Body of pancreas (tissue), 4 donors: ENCODE data around the gene FICD. TPM values are rescaled to one million over a fixed set of nuclear protein-coding genes. Genes with fewer than 3 reads are reported as not detected.
"Not testable (repeated sequence)": the region's sequence is repeated elsewhere in the genome, so short reads cannot be mapped to it uniquely, and the experiment has no call there.

Source experiments
- ATAC-seq: fragments of 150-250 bp; one replicate; pipeline ENCODE4 v1.9.1; 2016
- DNase-seq, 4 donors: peaks; one replicate each; pipeline ENCODE4 v3.0.0-alpha.2; 2019
- H3K27ac ChIP-seq, 4 donors: fragments of 200-600 bp; sonication (generic); 1 replicate in 3 of 4; 2 replicates in 1 of 4; pipeline versions ENCODE4 v1.5.1 to v1.6.1; 2016 to 2019; ENCODE audit warnings: mild to moderate bottlenecking in 1 of 4, mixed read lengths in 1 of 4, moderate library complexity in 1 of 4
- H3K27me3 ChIP-seq, 2 donors: fragments of 200-600 bp; sonication (generic); one replicate each; pipeline ENCODE4 v1.6.0; 2016; ENCODE audit warnings: mild to moderate bottlenecking in 1 of 2
- H3K36me3 ChIP-seq, 2 donors: fragments of 200-600 bp; sonication (generic); replicated peaks in 1 of 2; 2 replicates each; pipeline ENCODE4 v1.5.1; 2016; ENCODE audit warnings: low read depth in 2 of 2; ENCODE audit not compliant: insufficient read depth in 1 of 2
- H3K4me1 ChIP-seq: fragments of 200-600 bp; sonication (generic); one replicate; pipeline ENCODE4 v1.6.0; 2016
- H3K4me3 ChIP-seq, 2 donors: fragments of 200-600 bp; sonication (generic); 1 replicate in 1 of 2; 2 replicates in 1 of 2; pipeline ENCODE4 v1.5.1; 2016 to 2019
- H3K9me3 ChIP-seq, 3 donors: fragments of 200-600 bp; sonication (generic); 1 replicate in 2 of 3; 2 replicates in 1 of 3; pipeline ENCODE4 v1.5.1; 2016
- CTCF ChIP-seq, 7 experiments: fragments of 450-650 bp in 4 of 7; fragments of 200-600 bp in 3 of 7; sonication (generic) in 3 of 7; IDR thresholded peaks; one replicate each; pipeline ENCODE4 v1.5.1; 2016 to 2019; ENCODE audit warnings: antibody characterized with exemption in 7 of 7
- POLR2A ChIP-seq, 3 donors: fragments of 450-650 bp; IDR thresholded peaks; one replicate each; pipeline ENCODE4 v1.6.1; 2016; ENCODE audit warnings: antibody characterized with exemption in 3 of 3, mild to moderate bottlenecking in 2 of 3
- WGBS, 2 donors: methylation state at CpG; one replicate each; pipeline ENCODE4 v1.1.5; 2017; 5-methylcytosine and 5-hydroxymethylcytosine counted together
- intact Hi-C: fragments of 100-400 bp; cut with DNase I; formaldehyde crosslinking; loops from one replicate; pipeline ENCODE4 v1.15.1; 2023
- total RNA-seq, 2 donors: library from RNA; depleted of rRNA; stranded (reverse); fragments of >200 nt; gene quantifications; one replicate each; pipeline ENCODE4 v1.1.0, GENCODE V29; 2016

FICD gene
- total RNA-seq, 2 donors from 2014 or later, result 10.9 to 11.9 TPM

- Histone ChIP-seq H3K36me3 (peaks cover 0 to 20% of the 10 kb centered on the region in 2 donors), H3K27me3 (no peaks in the 10 kb centered on the region), H3K9me3 (no peaks in the 10 kb centered on the region), H3K27ac (no peak overlapping the region), H3K4me1 (no peaks in the 10 kb centered on the region), H3K4me3 (no peak overlapping the region)
- ATAC-seq (no peak), DNase-seq (no peak)
- intact Hi-C loops, result no loop called here
- WGBS, 2 donors, result 85 to 92% methylated on average over 3 of the region's 3 CpGs
- TF ChIP-seq CTCF (IDR thresholded peaks at IDR 0.05) (no peak), POLR2A (IDR thresholded peaks at IDR 0.05) (no peak)
These were observed 28.6 kb downstream of the FICD start for GRCh38 chr12:108543652-108544051.

DNA sequence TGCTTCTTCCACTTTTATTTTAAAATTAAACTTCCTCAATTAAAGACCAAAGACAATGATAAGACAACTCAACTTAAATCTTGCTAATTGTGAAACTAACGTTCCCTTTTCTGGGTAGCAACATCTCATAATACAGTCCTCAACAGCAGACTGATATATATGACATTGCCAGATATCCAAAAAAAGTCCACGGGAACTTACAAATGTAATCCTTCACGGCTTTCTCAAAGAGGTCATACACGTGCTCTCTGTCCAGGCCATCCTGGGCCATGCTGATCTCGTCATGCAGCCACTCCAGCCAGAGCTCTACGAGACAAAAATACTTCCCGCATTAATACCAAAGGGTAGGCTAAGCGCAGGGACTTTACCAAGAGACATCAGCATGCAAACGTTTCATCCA is 32.6 kb downstream of the FICD start:
- WGBS, 2 donors, result 67 to 84% methylated on average over 9 of the region's 9 CpGs
- Histone ChIP-seq H3K36me3 (peaks cover 0 to 23% of the 10 kb centered on the region in 2 donors), H3K4me1 (no peaks in the 10 kb centered on the region), H3K27me3 (no peaks in the 10 kb centered on the region), H3K4me3 (no peak overlapping the region), H3K9me3 (no peaks in the 10 kb centered on the region), H3K27ac (no peak overlapping the region)
- intact Hi-C loops, result no loop called here
- no peak for ATAC-seq
- no peak for DNase-seq
- TF ChIP-seq CTCF (IDR thresholded peaks at IDR 0.05) (no peak), POLR2A (IDR thresholded peaks at IDR 0.05) (no peak)

- H3K9me3 ChIP-seq, result no peaks in the 10 kb centered on the region
- H3K27me3 ChIP-seq, result no peaks in the 10 kb centered on the region
- intact Hi-C loops, result no loop called here
- no peak for DNase-seq
- H3K4me1 ChIP-seq, result no peaks in the 10 kb centered on the region
- 63 to 70% methylated on average over 7 of the region's 7 CpGs for WGBS, 2 donors
- TF ChIP-seq POLR2A (IDR thresholded peaks at IDR 0.05) (no peak), CTCF (IDR thresholded peaks at IDR 0.05) (no peak)
- peaks cover 0 to 20% of the 10 kb centered on the region in 2 donors for H3K36me3 ChIP-seq
- H3K27ac ChIP-seq, result no peak overlapping the region
- H3K4me3 ChIP-seq, result no peak overlapping the region
- no peak for ATAC-seq
These were observed 34.0 kb downstream of the FICD start for GRCh38 chr12:108548954-108549521.

DNA sequence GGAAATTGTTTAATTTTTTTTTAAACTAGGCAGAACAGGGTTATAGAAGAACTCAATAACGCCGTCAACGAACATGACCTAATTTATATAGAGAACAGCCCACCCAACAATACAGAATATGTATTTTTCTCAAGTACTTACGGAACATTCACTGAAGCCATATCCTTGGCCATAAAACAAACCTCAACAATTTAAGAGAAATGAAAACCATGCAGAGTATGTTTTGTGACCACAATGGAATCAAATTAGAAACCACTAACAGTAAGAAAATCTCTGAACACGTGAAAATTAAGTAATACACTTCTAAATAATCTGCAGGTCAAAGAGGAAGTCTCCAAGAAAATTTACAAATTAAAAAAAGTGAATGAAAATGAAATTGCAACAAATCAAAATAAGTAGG is 36.5 kb downstream of the FICD start:
- no peak for TF ChIP-seq CTCF (IDR thresholded peaks at IDR 0.05)
- TF ChIP-seq POLR2A (IDR thresholded peaks at IDR 0.05), result no peak
- no peak overlapping the region for H3K27ac ChIP-seq

DNA sequence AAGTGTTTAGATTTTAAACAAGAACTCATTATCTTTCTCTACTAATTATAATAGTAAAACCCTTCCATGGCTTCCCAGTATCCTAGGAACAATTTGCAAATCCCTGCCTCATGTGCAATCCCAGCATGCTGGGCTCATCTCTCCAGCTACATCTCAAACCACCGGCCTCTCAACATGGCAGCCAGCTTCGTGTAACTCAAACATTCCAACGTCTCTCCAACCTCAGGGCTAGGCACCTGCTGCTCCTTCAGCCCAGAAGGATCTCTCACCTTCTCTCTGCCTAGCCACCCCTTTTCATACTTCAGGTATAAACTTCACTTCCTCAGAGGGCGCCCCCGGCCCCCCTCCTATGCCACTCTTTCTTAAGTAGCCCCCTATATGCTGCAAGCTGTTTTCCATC is 38.7 kb downstream of the FICD start:
- no peak overlapping the region for H3K27ac ChIP-seq
- 87 to 90% methylated on average over 5 of the region's 5 CpGs for WGBS, 2 donors
- H3K4me1 ChIP-seq, result peaks cover 12% of the 10 kb centered on the region
- H3K4me3 ChIP-seq, result no peak overlapping the region
- no peaks in the 10 kb centered on the region for H3K9me3 ChIP-seq
- intact Hi-C loops, result no loop called here
- DNase-seq (no peak), ATAC-seq (no peak)
- TF ChIP-seq CTCF (IDR thresholded peaks at IDR 0.05) (no peak), POLR2A (IDR thresholded peaks at IDR 0.05) (no peak)
- peaks cover 0 to 1% of the 10 kb centered on the region in 2 donors for H3K36me3 ChIP-seq
- no peaks in the 10 kb centered on the region for H3K27me3 ChIP-seq

More for the DNA sequence above, 36.5 kb downstream of the FICD start:
- intact Hi-C loops, result no loop called here
- DNase-seq, result no peak
- Histone ChIP-seq H3K27me3 (no peaks in the 10 kb centered on the region), H3K36me3 (peaks cover 0 to 12% of the 10 kb centered on the region in 2 donors), H3K9me3 (no peaks in the 10 kb centered on the region), H3K4me1 (no peaks in the 10 kb centered on the region), H3K4me3 (no peak overlapping the region)
- 79 to 88% methylated on average over 5 of the region's 5 CpGs for WGBS, 2 donors
- no peak for ATAC-seq

DNA sequence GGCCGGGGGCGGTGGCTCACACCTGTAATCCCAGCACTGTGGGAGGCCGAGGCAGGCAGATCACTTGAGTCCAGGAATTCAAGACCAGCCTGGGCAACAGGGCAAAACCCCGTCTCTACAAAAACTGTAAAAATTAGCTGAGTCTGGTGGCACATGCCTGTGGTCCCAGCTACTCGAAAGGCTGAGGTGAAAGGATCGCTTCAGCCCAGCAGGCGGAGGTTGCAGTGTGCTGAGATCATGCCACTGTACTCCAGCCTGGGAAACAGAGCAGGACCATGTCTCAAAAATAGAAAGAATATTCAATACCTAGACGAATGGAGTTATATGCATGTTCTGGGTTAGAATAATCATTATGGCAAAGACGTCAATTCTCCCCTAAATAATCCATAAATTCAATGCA is 40.3 kb downstream of the FICD start:
- H3K27ac ChIP-seq, H3K4me3 ChIP-seq, H3K27me3 ChIP-seq, H3K36me3 ChIP-seq, DNase-seq, ATAC-seq, H3K9me3 ChIP-seq: not testable (repeated sequence)
- peaks cover 28% of the 10 kb centered on the region for H3K4me1 ChIP-seq
- intact Hi-C loops, result loop anchor here (5.0 kb wide), 1 partner anchor 38 kb away; the partner anchor contains the start of gene FICD
- 86 to 91% methylated on average over 9 of the region's 9 CpGs for WGBS, 2 donors
